GM12892 (cell line): Measurements from ENCODE around the gene CORO1C. TPM values are rescaled to one million over a fixed set of nuclear protein-coding genes. Genes with fewer than 3 reads are reported as not detected.
"Not testable (repeated sequence)": the region's sequence is repeated elsewhere in the genome, so short reads cannot be mapped to it uniquely, and the experiment has no call there.

ENCODE experiments used
- DNase-seq: peaks from one replicate; pipeline ENCODE4 v3.0.0; 2011; ENCODE audit not compliant: insufficient read length
- FAIRE-seq: peaks from 2 replicates; lab custom pipeline; 2011; peaks lifted over from hg19 to GRCh38; lab: Jason Lieb, UNC
- POLR2A ChIP-seq: IDR thresholded peaks from 2 replicates; pipeline ENCODE4 v1.6.1; 2011; ENCODE audit warnings: low read depth, low read length, control low read depth
- POLR2AphosphoS5 ChIP-seq: IDR thresholded peaks from 2 replicates; pipeline ENCODE4 v1.6.1; 2011; ENCODE audit warnings: low read depth, low read length, control low read depth
- TAF1 ChIP-seq: IDR thresholded peaks from 2 replicates; pipeline ENCODE4 v1.6.1; 2011; ENCODE audit warnings: low read depth, mild to moderate bottlenecking, control low read depth, low read length, borderline replicate concordance
- polyA plus RNA-seq: library from polyadenylated mRNA; unstranded; fragments of >200 nt; gene quantifications from one replicate; pipeline ENCODE4 v1.2.1, GENCODE V29; 2012; ENCODE audit warnings: missing spikeins, inconsistent platforms; ENCODE audit not compliant: missing spikeins

CORO1C gene
- 107 TPM for polyA plus RNA-seq

- DNase-seq (peak; percentile 87), FAIRE-seq (peak; percentile 99)
- TF ChIP-seq POLR2A (peak; percentile 84), TAF1 (peak; percentile 95), POLR2AphosphoS5 (peak; percentile 48; the same call in 1 of the 2 replicates)
These were observed at the start of gene CORO1C for GRCh38 chr12:108731105-108731865. CORO1C (minus strand) TSS chr12:108731518; CDS start chr12:108701318, 30,200 bp downstream.

- DNase-seq = no peak
- no peak for TF ChIP-seq POLR2AphosphoS5
- no peak for FAIRE-seq
These were observed 48.8 kb upstream of the CORO1C start for GRCh38 chr12:108779998-108780688.

- FAIRE-seq (no peak), DNase-seq (no peak)
- TF ChIP-seq POLR2A = no peak
- no peak for TF ChIP-seq TAF1
- no peak for TF ChIP-seq POLR2AphosphoS5
These were observed 46.7 kb upstream of the CORO1C start for GRCh38 chr12:108778053-108778452.

GRCh38 chr12:108777156-108777555 lies 45.8 kb upstream of the CORO1C start:
- no peak for TF ChIP-seq POLR2AphosphoS5
- TF ChIP-seq POLR2A = no peak
- TF ChIP-seq TAF1 = no peak
- FAIRE-seq (no peak), DNase-seq (no peak)

- no peak for DNase-seq
- FAIRE-seq = no peak
- TF ChIP-seq POLR2A = no peak
These were observed 42.8 kb upstream of the CORO1C start for GRCh38 chr12:108773798-108774788.

- no peak for TF ChIP-seq TAF1
- no peak for TF ChIP-seq POLR2AphosphoS5
- no peak for TF ChIP-seq POLR2A
These were observed 41.8 kb upstream of the CORO1C start for GRCh38 chr12:108772891-108773797.

GRCh38 chr12:108772247-108772646 lies 40.9 kb upstream of the CORO1C start:
- DNase-seq (peak; percentile 41), FAIRE-seq (no peak)
- TF ChIP-seq POLR2A (no peak), POLR2AphosphoS5 (no peak), TAF1 (no peak)

More at GRCh38 chr12:108772891-108773797, 41.8 kb upstream of the CORO1C start:
- DNase-seq = no peak
- FAIRE-seq = no peak

GRCh38 chr12:108771835-108772234 lies 40.5 kb upstream of the CORO1C start:
- not testable (repeated sequence) for DNase-seq, FAIRE-seq

- no peak for TF ChIP-seq TAF1
- no peak for TF ChIP-seq POLR2AphosphoS5
- no peak for TF ChIP-seq POLR2A
- DNase-seq (no peak), FAIRE-seq (no peak)
These were observed 39.6 kb upstream of the CORO1C start for GRCh38 chr12:108770963-108771362.

- TF ChIP-seq TAF1 = no peak
- TF ChIP-seq POLR2AphosphoS5 = no peak
- TF ChIP-seq POLR2A = no peak
- DNase-seq = no peak
- FAIRE-seq = no peak
These were observed 39.0 kb upstream of the CORO1C start for GRCh38 chr12:108770269-108770829.
